Fibroblast of villous mesenchyme (primary cell): Measurements from ENCODE around the gene FXYD4. TPM values are rescaled to one million over a fixed set of nuclear protein-coding genes. Genes with fewer than 3 reads are reported as not detected.
"Not testable (repeated sequence)": the region's sequence is repeated elsewhere in the genome, so short reads cannot be mapped to it uniquely, and the experiment has no call there.

Experiments
- DNase-seq: peaks from one replicate; pipeline ENCODE4 v3.0.0-alpha.2; 2010; ENCODE audit warnings: low read depth
- H3K4me3 ChIP-seq: 2 replicates; pipeline ENCODE4 v1.5.1; 2011; ENCODE audit warnings: low read depth, mild to moderate bottlenecking, low read length
- CTCF ChIP-seq: IDR thresholded peaks from 2 replicates; pipeline ENCODE4 v1.5.1; 2012; ENCODE audit warnings: low read depth, mild to moderate bottlenecking, low read length; ENCODE audit not compliant: insufficient read depth
- total RNA-seq: library from RNA; depleted of rRNA; stranded (reverse); fragments of >200 nt; gene quantifications from 2 replicates; pipeline ENCODE4 v1.2.3, GENCODE V29; 2012

Gene FXYD4, protein sequence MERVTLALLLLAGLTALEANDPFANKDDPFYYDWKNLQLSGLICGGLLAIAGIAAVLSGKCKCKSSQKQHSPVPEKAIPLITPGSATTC
- not detected in 2 replicates for total RNA-seq

DNA sequence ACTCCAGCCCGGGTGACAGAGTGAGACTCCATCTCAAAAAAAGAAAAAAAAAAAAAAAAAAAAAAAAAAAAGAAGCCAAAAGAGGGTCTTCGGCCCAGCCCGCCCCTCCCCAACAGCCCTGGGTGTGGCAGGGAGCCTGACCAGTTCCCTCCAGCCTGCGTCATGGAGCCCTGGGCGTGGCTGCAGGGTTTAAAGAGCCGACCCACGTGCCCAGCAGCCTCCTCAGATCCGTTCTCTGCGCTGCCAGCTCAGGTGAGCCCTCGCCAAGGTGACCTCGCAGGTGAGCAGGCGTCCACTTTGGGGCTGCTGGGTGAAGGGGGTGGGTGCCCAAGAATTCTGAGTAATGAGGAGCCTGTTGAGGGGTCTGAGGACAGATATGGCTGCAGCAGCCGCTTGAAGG lies at the start of gene FXYD4:
Gene FXYD4, plus strand, starts transcription at position 219 of the 400 bp plus-strand sequence. CDS start 2,111 bp downstream, outside the sequence.
- no peak within 1 kb of the TSS for H3K4me3 ChIP-seq
- no peak for DNase-seq
- TF ChIP-seq CTCF: no peak

DNA sequence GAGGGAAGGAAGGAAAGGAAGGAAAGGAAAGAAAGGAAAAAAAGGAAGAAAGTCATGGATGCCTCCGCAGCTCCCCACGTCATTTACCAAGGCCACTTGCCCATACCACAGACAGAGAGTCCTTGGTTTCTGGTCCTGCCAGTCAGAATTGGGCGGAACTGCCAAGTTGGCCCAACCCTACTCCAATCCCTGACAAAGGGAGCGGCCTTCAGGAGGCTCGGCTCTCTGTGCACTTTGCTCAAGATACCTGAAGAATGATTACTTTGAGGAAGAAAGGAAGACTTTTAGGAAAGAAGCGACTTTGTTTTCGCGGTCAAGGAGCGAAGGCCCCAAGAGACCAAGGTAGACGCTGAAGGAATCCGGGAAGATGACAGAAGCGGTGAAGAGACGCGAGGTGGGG lies 49.1 kb upstream of the FXYD4 start:
- TF ChIP-seq CTCF: no peak
- no peak for DNase-seq
- H3K4me3 ChIP-seq: no peak overlapping the region

DNA sequence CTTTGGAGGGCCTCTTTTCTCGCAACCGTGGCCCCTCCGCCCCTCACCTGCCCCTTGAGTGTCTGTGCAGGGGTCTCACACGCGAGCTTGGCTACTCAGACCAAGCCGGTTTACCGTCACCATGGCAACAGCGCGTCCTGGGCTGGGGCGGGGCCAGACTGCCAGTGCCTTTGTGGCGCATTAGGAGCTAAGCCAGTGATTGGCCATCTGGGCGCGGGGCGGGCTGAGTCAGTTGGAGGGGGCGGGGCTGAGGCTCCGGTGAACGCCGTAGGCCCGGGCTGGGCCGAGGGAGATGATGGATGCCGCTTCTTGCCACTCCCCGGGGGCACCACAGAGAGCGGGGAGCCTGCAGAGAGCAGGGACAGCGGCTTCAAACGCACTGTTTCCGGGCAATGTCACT lies 48.7 kb upstream of the FXYD4 start:
- no peak for TF ChIP-seq CTCF
- peak; percentile 54 for DNase-seq
- H3K4me3 ChIP-seq: no peak overlapping the region

GRCh38 chr10:43323245-43323644 lies 48.2 kb upstream of the FXYD4 start:
- DNase-seq: no peak
- no peak overlapping the region for H3K4me3 ChIP-seq
- TF ChIP-seq CTCF: no peak

- no peak for TF ChIP-seq CTCF
- no peak for DNase-seq
- H3K4me3 ChIP-seq: no peak overlapping the region
Observed at GRCh38 chr10:43324876-43325275, 46.6 kb upstream of the FXYD4 start.

DNA sequence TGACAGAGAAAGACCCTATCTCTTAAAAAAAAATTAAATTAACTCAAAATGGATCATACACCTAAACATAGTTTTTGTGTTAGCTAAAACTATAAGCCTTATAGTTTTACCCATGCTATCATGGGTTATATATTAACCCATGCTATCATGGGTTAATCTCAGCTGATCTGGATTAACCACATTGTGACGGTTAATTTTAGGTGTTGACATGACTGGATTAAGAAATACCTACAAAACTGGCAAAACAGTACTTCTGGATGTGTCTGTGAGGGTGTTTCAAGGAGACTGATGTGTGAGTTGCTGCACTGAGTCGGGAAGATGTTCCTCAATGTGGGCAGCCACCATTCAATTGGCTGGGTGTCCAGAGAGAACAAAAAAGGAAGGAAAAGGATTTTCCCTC lies 44.3 kb upstream of the FXYD4 start:
- no peak overlapping the region for H3K4me3 ChIP-seq
- TF ChIP-seq CTCF: no peak
- DNase-seq: no peak

- TF ChIP-seq CTCF: no peak
- no peak for DNase-seq
- H3K4me3 ChIP-seq: no peak overlapping the region
Observed at GRCh38 chr10:43327986-43328385, 43.5 kb upstream of the FXYD4 start.

GRCh38 chr10:43328810-43329209 lies 42.6 kb upstream of the FXYD4 start:
- not testable (repeated sequence) for H3K4me3 ChIP-seq, DNase-seq

- DNase-seq, H3K4me3 ChIP-seq: not testable (repeated sequence)
Observed at GRCh38 chr10:43329246-43329885, 42.1 kb upstream of the FXYD4 start.
